ENCODE results near the gene EEIG1.

The EEIG1 gene

GRCh38 chr9:127979333-127980059 lies 1.3 kb downstream of the EEIG1 start:
- no peak overlapping the region for H3K27ac ChIP-seq (ENCODE audit: low read length)

GRCh38 chr9:127979015-127979332 lies 1.8 kb downstream of the EEIG1 start:
- H3K9me3 ChIP-seq (ENCODE audit: control insufficient read depth, low read depth, low read length) = no peaks in the 10 kb centered on the region
- no peaks in the 10 kb centered on the region for H3K36me3 ChIP-seq (ENCODE audit: control insufficient read depth, low read depth, low read length)
- no peaks in the 10 kb centered on the region for H3K27me3 ChIP-seq (ENCODE audit: control insufficient read depth, insufficient read depth, low read length)
- H3K9ac ChIP-seq (ENCODE audit: low read length) = peak overlapping the region; percentile 58
- H3K4me3 ChIP-seq (ENCODE audit: low read length) = peak overlapping the region; percentile 91
- no peak overlapping the region for H3K27ac ChIP-seq (ENCODE audit: low read length)
- peaks cover 32% of the 10 kb centered on the region for H3K4me1 ChIP-seq (ENCODE audit: control insufficient read depth, low read depth, low read length)

More at GRCh38 chr9:127979333-127980059, 1.3 kb downstream of the EEIG1 start:
- Histone ChIP-seq H3K9me3 (ENCODE audit: control insufficient read depth, low read depth, low read length) (no peaks in the 10 kb centered on the region), H3K4me1 (ENCODE audit: control insufficient read depth, low read depth, low read length) (peaks cover 27% of the 10 kb centered on the region), H3K9ac (ENCODE audit: low read length) (peak overlapping the region; percentile 58), H3K36me3 (ENCODE audit: control insufficient read depth, low read depth, low read length) (no peaks in the 10 kb centered on the region), H3K27me3 (ENCODE audit: control insufficient read depth, insufficient read depth, low read length) (no peaks in the 10 kb centered on the region), H3K4me3 (ENCODE audit: low read length) (peak overlapping the region; percentile 91)

GRCh38 chr9:127977884-127978647 lies 2.7 kb downstream of the EEIG1 start:
- peak overlapping the region; percentile 91 for H3K4me3 ChIP-seq (ENCODE audit: low read length)
- peaks cover 34% of the 10 kb centered on the region for H3K4me1 ChIP-seq (ENCODE audit: control insufficient read depth, low read depth, low read length)
- no peak overlapping the region for H3K9ac ChIP-seq (ENCODE audit: low read length)

GRCh38 chr9:127977009-127977883 lies 3.5 kb downstream of the EEIG1 start:
- Histone ChIP-seq H3K4me1 (ENCODE audit: control insufficient read depth, low read depth, low read length) (peaks cover 35% of the 10 kb centered on the region), H3K4me3 (ENCODE audit: low read length) (peak overlapping the region; percentile 40), H3K9me3 (ENCODE audit: control insufficient read depth, low read depth, low read length) (no peaks in the 10 kb centered on the region), H3K27me3 (ENCODE audit: control insufficient read depth, insufficient read depth, low read length) (no peaks in the 10 kb centered on the region), H3K27ac (ENCODE audit: low read length) (no peak overlapping the region), H3K36me3 (ENCODE audit: control insufficient read depth, low read depth, low read length) (no peaks in the 10 kb centered on the region), H3K9ac (ENCODE audit: low read length) (no peak overlapping the region)

More at GRCh38 chr9:127977884-127978647, 2.7 kb downstream of the EEIG1 start:
- no peaks in the 10 kb centered on the region for H3K9me3 ChIP-seq (ENCODE audit: control insufficient read depth, low read depth, low read length)
- no peak overlapping the region for H3K27ac ChIP-seq (ENCODE audit: low read length)
- H3K27me3 ChIP-seq (ENCODE audit: control insufficient read depth, insufficient read depth, low read length) = no peaks in the 10 kb centered on the region
- H3K36me3 ChIP-seq (ENCODE audit: control insufficient read depth, low read depth, low read length) = no peaks in the 10 kb centered on the region

- H3K4me1 ChIP-seq (ENCODE audit: control insufficient read depth, low read depth, low read length) = peaks cover 38% of the 10 kb centered on the region
- H3K9me3 ChIP-seq (ENCODE audit: control insufficient read depth, low read depth, low read length) = no peaks in the 10 kb centered on the region
- H3K9ac ChIP-seq (ENCODE audit: low read length) = no peak overlapping the region
- H3K27ac ChIP-seq (ENCODE audit: low read length) = no peak overlapping the region
- H3K27me3 ChIP-seq (ENCODE audit: control insufficient read depth, insufficient read depth, low read length) = no peaks in the 10 kb centered on the region
- H3K4me3 ChIP-seq (ENCODE audit: low read length) = no peak overlapping the region
- no peaks in the 10 kb centered on the region for H3K36me3 ChIP-seq (ENCODE audit: control insufficient read depth, low read depth, low read length)
These were observed 4.3 kb downstream of the EEIG1 start for GRCh38 chr9:127976498-127976897.

- H3K36me3 ChIP-seq (ENCODE audit: control insufficient read depth, low read depth, low read length) = no peaks in the 10 kb centered on the region
- no peaks in the 10 kb centered on the region for H3K9me3 ChIP-seq (ENCODE audit: control insufficient read depth, low read depth, low read length)
- H3K27ac ChIP-seq (ENCODE audit: low read length) = no peak overlapping the region
- no peak overlapping the region for H3K4me3 ChIP-seq (ENCODE audit: low read length)
- H3K9ac ChIP-seq (ENCODE audit: low read length) = no peak overlapping the region
- H3K27me3 ChIP-seq (ENCODE audit: control insufficient read depth, insufficient read depth, low read length) = no peaks in the 10 kb centered on the region
- peaks cover 41% of the 10 kb centered on the region for H3K4me1 ChIP-seq (ENCODE audit: control insufficient read depth, low read depth, low read length)
These were observed 5.1 kb downstream of the EEIG1 start for GRCh38 chr9:127975376-127976315.

GRCh38 chr9:127974769-127975261 lies 6.0 kb downstream of the EEIG1 start:
- H3K27ac ChIP-seq (ENCODE audit: low read length) = no peak overlapping the region
- H3K27me3 ChIP-seq (ENCODE audit: control insufficient read depth, insufficient read depth, low read length) = no peaks in the 10 kb centered on the region
- no peak overlapping the region for H3K4me3 ChIP-seq (ENCODE audit: low read length)
- no peak overlapping the region for H3K9ac ChIP-seq (ENCODE audit: low read length)
- no peaks in the 10 kb centered on the region for H3K36me3 ChIP-seq (ENCODE audit: control insufficient read depth, low read depth, low read length)
- H3K4me1 ChIP-seq (ENCODE audit: control insufficient read depth, low read depth, low read length) = peaks cover 41% of the 10 kb centered on the region
- H3K9me3 ChIP-seq (ENCODE audit: control insufficient read depth, low read depth, low read length) = no peaks in the 10 kb centered on the region

- no peak overlapping the region for H3K27ac ChIP-seq (ENCODE audit: low read length)
- no peak overlapping the region for H3K4me3 ChIP-seq (ENCODE audit: low read length)
- no peaks in the 10 kb centered on the region for H3K36me3 ChIP-seq (ENCODE audit: control insufficient read depth, low read depth, low read length)
- H3K27me3 ChIP-seq (ENCODE audit: control insufficient read depth, insufficient read depth, low read length) = no peaks in the 10 kb centered on the region
- H3K9ac ChIP-seq (ENCODE audit: low read length) = no peak overlapping the region
- H3K4me1 ChIP-seq (ENCODE audit: control insufficient read depth, low read depth, low read length) = peaks cover 41% of the 10 kb centered on the region
- no peaks in the 10 kb centered on the region for H3K9me3 ChIP-seq (ENCODE audit: control insufficient read depth, low read depth, low read length)
These were observed 6.6 kb downstream of the EEIG1 start for GRCh38 chr9:127974001-127974768.

GRCh38 chr9:127973169-127974000 lies 7.4 kb downstream of the EEIG1 start:
- Histone ChIP-seq H3K9me3 (ENCODE audit: control insufficient read depth, low read depth, low read length) (no peaks in the 10 kb centered on the region), H3K27ac (ENCODE audit: low read length) (no peak overlapping the region)

More at GRCh38 chr9:127973169-127974000, 7.4 kb downstream of the EEIG1 start:
- H3K4me3 ChIP-seq (ENCODE audit: low read length) = no peak overlapping the region
- H3K9ac ChIP-seq (ENCODE audit: low read length) = no peak overlapping the region
- H3K36me3 ChIP-seq (ENCODE audit: control insufficient read depth, low read depth, low read length) = no peaks in the 10 kb centered on the region
- H3K4me1 ChIP-seq (ENCODE audit: control insufficient read depth, low read depth, low read length) = peaks cover 35% of the 10 kb centered on the region
- no peaks in the 10 kb centered on the region for H3K27me3 ChIP-seq (ENCODE audit: control insufficient read depth, insufficient read depth, low read length)
